A673 (cell line): ENCODE results near the gene ST8SIA1.

Experiments
- CTCF ChIP-seq: fragments of 300-800, 200-600 bp; sonication (generic); conservative IDR thresholded peaks from 2 replicates; pipeline ENCODE4 v1.5.1; 2017; ENCODE audit warnings: low read depth, mild to moderate bottlenecking, antibody characterized with exemption, low read length, moderate library complexity, mixed read lengths
- EZH2 ChIP-seq: fragments of 200-600 bp; sonication (generic); IDR thresholded peaks from 2 replicates; pipeline ENCODE4 v1.6.1; 2017; ENCODE audit warnings: borderline replicate concordance, low read depth, mild to moderate bottlenecking, mixed read lengths, antibody characterized with exemption, low read length; ENCODE audit not compliant: poor library complexity, severe bottlenecking

- TF ChIP-seq EZH2 (no peak), CTCF (no peak)
Measured at GRCh38 chr12:22160396-22161003, 174.0 kb downstream of the ST8SIA1 start.
